ENCODE results near the gene VSTM2B.

Gene VSTM2B

DNA sequence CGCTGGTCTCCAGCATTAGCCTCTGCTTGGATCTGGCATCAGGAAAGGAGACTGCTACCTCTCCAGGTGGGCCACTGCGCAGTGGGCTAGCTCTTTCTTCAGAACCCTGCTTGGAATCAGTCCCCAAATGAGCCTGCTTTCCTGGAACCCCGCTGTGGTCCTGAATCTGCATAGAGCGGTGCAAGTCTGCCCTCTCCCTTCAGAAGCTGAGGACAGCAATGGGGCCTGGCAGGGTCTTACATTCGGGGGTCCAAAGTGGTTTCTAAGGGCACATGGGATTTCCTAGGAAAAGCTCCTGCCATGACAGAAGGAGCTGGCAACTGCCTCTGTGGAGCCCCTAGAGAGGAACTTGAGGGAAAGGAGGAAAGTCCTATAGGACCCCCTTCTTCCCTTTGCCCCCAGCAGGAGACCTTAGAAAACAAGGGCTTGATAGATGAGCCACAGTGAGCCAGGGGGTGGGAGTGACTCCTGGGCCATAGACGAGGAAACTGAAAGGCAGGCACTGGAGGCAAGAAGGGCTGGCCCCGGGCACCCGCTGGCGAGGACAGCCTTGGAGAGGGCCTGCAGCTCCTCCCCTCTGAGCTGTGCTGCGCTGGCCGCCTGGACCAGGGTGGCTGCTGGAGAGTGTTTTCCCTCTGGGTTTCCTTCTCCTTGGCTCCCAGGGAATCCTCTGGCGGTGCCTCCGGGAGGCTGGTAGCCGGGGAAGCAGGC is 1.4 kb upstream of the VSTM2B start:
- TF ChIP-seq, protein P1, sequence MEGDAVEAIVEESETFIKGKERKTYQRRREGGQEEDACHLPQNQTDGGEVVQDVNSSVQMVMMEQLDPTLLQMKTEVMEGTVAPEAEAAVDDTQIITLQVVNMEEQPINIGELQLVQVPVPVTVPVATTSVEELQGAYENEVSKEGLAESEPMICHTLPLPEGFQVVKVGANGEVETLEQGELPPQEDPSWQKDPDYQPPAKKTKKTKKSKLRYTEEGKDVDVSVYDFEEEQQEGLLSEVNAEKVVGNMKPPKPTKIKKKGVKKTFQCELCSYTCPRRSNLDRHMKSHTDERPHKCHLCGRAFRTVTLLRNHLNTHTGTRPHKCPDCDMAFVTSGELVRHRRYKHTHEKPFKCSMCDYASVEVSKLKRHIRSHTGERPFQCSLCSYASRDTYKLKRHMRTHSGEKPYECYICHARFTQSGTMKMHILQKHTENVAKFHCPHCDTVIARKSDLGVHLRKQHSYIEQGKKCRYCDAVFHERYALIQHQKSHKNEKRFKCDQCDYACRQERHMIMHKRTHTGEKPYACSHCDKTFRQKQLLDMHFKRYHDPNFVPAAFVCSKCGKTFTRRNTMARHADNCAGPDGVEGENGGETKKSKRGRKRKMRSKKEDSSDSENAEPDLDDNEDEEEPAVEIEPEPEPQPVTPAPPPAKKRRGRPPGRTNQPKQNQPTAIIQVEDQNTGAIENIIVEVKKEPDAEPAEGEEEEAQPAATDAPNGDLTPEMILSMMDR (IDR thresholded peaks at IDR 0.05): peak; percentile 13
- Mint-ChIP-seq H3K4me3 (peak overlapping the region; percentile 80), H3K27ac (no peak overlapping the region), H3K27me3 (ENCODE audit: low read depth, poor library complexity) (peaks cover 82% of the 10 kb centered on the region), H3K4me1 (peaks cover 36% of the 10 kb centered on the region), H3K9me3 (peaks cover 2% of the 10 kb centered on the region), H3K36me3 (ENCODE audit: low read depth) (no peaks in the 10 kb centered on the region)
- DNase-seq: peak; percentile 39

GRCh38 chr19:29524912-29525831 is 622 bp upstream of the VSTM2B start:
- Mint-ChIP-seq H3K27me3 (ENCODE audit: low read depth, poor library complexity) (peaks cover 81% of the 10 kb centered on the region), H3K9me3 (peaks cover 4% of the 10 kb centered on the region), H3K4me3 (peak overlapping the region; percentile 80), H3K4me1 (peaks cover 31% of the 10 kb centered on the region), H3K27ac (no peak overlapping the region), H3K36me3 (ENCODE audit: low read depth) (no peaks in the 10 kb centered on the region)
- TF ChIP-seq, protein P1 (IDR thresholded peaks at IDR 0.05): no peak
- peak; percentile 55 for DNase-seq

- peaks cover 23% of the 10 kb centered on the region for H3K4me1 Mint-ChIP-seq
- H3K27ac Mint-ChIP-seq: no peak overlapping the region
- peak overlapping the region; percentile 84 for H3K4me3 Mint-ChIP-seq
- peak; percentile 66 for DNase-seq
- TF ChIP-seq, protein P1 (IDR thresholded peaks at IDR 0.05): no peak
- H3K9me3 Mint-ChIP-seq: peaks cover 4% of the 10 kb centered on the region
- peaks cover 88% of the 10 kb centered on the region for H3K27me3 Mint-ChIP-seq (ENCODE audit: low read depth, poor library complexity)
- peaks cover 9% of the 10 kb centered on the region for H3K36me3 Mint-ChIP-seq (ENCODE audit: low read depth)
Observed at GRCh38 chr19:29526730-29527499, 1.1 kb downstream of the VSTM2B start.

GRCh38 chr19:29527500-29528328 is 1.9 kb downstream of the VSTM2B start:
- H3K9me3 Mint-ChIP-seq: peaks cover 4% of the 10 kb centered on the region
- no peak overlapping the region for H3K27ac Mint-ChIP-seq
- H3K36me3 Mint-ChIP-seq (ENCODE audit: low read depth): peaks cover 17% of the 10 kb centered on the region
- H3K4me3 Mint-ChIP-seq: peak overlapping the region; percentile 84
- TF ChIP-seq, protein P1 (IDR thresholded peaks at IDR 0.05): peak; percentile 28
- peaks cover 23% of the 10 kb centered on the region for H3K4me1 Mint-ChIP-seq
- no peak for DNase-seq
- peaks cover 88% of the 10 kb centered on the region for H3K27me3 Mint-ChIP-seq (ENCODE audit: low read depth, poor library complexity)

- TF ChIP-seq, protein P1 (IDR thresholded peaks at IDR 0.05): peak; percentile 96
- Mint-ChIP-seq H3K27me3 (ENCODE audit: low read depth, poor library complexity) (peaks cover 87% of the 10 kb centered on the region), H3K27ac (no peak overlapping the region), H3K9me3 (peaks cover 4% of the 10 kb centered on the region), H3K4me3 (peak overlapping the region; percentile 84), H3K36me3 (ENCODE audit: low read depth) (peaks cover 21% of the 10 kb centered on the region), H3K4me1 (peaks cover 23% of the 10 kb centered on the region)
- peak; percentile 90 for DNase-seq
Observed at GRCh38 chr19:29528350-29528945, 2.7 kb downstream of the VSTM2B start.
